ENCODE results near the gene STXBP5. TPM values are rescaled to one million over a fixed set of nuclear protein-coding genes. Genes with fewer than 3 reads are reported as not detected.

STXBP5 gene
- total RNA-seq, 4 donors from 2014 or later: 78.4 to 115 (median 90.7) TPM

DNA sequence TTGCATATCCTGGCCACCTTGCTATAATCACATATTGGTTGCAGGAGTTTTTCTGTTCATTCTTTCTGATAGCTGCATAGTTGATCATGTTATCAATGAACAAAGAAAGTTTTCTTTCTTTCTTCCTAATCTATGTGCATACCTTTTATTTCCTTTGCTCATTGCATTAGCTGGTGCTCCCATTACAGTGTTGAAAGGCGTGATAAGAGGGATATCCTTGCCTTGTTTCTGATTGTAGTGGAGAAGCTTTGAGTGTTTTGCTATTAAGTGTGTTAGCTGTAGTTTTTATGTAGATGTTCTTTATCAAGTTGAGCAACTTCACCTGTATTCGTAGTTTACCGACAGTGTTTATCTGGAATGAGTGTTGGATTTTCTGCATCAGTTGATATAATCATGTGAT is 14.6 kb downstream of the STXBP5 start:
- DNase-seq: no peak
- Histone ChIP-seq H3K27ac (no peak overlapping the region), H3K4me3 (no peak overlapping the region), H3K9me3 (no peaks in the 10 kb centered on the region), H3K27me3 (no peaks in the 10 kb centered on the region), H3K36me3 (peaks cover 0 to under 1% (median 0%) of the 10 kb centered on the region in 3 donors), H3K4me1 (peaks cover 0 to 18% (median 0%) of the 10 kb centered on the region in 4 donors)
- TF ChIP-seq POLR2A (IDR thresholded peaks at IDR 0.05): no peak
- TF ChIP-seq, protein P1, sequence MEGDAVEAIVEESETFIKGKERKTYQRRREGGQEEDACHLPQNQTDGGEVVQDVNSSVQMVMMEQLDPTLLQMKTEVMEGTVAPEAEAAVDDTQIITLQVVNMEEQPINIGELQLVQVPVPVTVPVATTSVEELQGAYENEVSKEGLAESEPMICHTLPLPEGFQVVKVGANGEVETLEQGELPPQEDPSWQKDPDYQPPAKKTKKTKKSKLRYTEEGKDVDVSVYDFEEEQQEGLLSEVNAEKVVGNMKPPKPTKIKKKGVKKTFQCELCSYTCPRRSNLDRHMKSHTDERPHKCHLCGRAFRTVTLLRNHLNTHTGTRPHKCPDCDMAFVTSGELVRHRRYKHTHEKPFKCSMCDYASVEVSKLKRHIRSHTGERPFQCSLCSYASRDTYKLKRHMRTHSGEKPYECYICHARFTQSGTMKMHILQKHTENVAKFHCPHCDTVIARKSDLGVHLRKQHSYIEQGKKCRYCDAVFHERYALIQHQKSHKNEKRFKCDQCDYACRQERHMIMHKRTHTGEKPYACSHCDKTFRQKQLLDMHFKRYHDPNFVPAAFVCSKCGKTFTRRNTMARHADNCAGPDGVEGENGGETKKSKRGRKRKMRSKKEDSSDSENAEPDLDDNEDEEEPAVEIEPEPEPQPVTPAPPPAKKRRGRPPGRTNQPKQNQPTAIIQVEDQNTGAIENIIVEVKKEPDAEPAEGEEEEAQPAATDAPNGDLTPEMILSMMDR (IDR thresholded peaks at IDR 0.05): no peak

DNA sequence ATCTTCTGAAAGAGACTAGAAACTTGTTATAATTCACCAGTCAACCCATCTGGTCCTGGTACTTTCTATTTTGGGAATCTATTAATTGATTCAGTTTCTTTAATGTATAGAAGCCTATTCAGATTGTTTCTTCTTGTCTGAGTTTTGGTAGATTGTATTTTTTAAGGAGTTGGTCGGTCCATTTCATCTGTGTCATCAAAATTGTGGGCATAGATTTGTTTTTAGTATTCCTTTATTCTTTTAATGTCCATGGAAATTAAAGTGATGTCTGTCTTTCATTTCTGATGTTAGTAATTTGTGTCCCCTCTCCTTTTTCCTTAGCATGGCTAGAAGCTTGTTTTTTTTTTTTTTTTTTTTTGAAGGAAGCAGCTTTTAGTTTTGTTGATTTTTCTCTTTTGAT is 15.2 kb downstream of the STXBP5 start:
- Histone ChIP-seq H3K4me3 (no peak overlapping the region), H3K4me1 (peaks cover 0 to 18% (median 0%) of the 10 kb centered on the region in 4 donors), H3K27me3 (no peaks in the 10 kb centered on the region), H3K9me3 (no peaks in the 10 kb centered on the region), H3K36me3 (peaks cover 0 to 6% (median 0%) of the 10 kb centered on the region in 3 donors), H3K27ac (no peak overlapping the region)
- TF ChIP-seq, protein P1 (IDR thresholded peaks at IDR 0.05): no peak
- no peak for TF ChIP-seq POLR2A (IDR thresholded peaks at IDR 0.05)
- DNase-seq: no peak

DNA sequence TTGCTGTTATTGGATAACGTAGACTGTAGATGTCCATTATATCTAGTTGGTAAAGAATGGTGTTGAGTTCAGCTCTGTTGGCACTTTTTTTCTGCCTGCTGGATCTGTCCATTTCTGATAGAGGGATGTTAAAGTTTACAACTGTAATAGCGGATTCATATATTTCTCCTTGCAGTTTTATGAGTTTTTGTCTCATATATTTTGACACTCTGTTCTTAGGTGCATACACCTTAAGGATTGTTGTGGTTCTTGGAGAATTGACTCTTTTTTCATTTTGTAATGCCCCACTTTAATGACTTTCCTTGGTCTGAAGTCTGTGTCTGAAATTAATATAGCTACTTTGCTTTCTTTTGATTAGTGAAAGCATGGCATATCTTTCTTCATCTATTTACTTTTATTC is 16.1 kb downstream of the STXBP5 start:
- no peak for TF ChIP-seq POLR2A (IDR thresholded peaks at IDR 0.05)
- TF ChIP-seq, protein P1 (IDR thresholded peaks at IDR 0.05): no peak
- Histone ChIP-seq H3K27me3 (no peaks in the 10 kb centered on the region), H3K27ac (no peak overlapping the region), H3K4me3 (no peak overlapping the region), H3K36me3 (peaks cover 0 to 6% (median 0%) of the 10 kb centered on the region in 3 donors), H3K4me1 (peaks cover 0 to 18% (median 0%) of the 10 kb centered on the region in 4 donors), H3K9me3 (no peaks in the 10 kb centered on the region)
- no peak for DNase-seq

DNA sequence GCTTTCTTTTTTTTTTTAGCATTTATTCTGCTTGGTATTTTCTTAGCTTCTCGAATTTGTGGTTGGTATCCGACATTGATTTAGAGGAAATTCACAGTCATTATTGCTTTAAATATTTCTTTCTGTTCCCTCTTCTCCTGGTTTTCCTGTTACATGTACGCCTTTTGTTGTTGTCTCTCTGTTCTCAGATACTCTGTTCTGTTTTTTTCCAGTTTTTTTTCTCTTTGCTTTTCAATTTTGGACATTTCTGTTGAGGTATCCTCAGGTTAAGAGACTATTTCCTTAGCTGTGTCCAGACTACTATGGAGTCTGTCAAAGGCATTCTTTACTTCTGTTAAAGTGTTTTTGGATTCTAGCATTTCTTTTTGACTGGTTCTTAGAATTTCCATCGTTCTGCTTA is 17.5 kb downstream of the STXBP5 start:
- Histone ChIP-seq H3K4me3 (no peak overlapping the region), H3K9me3 (no peaks in the 10 kb centered on the region), H3K36me3 (peaks cover 0 to 6% (median 0%) of the 10 kb centered on the region in 3 donors), H3K27ac (peak overlapping the region in 2 of 4 donors; percentile 17 to 32), H3K27me3 (no peaks in the 10 kb centered on the region), H3K4me1 (peaks cover 0 to 18% (median 0%) of the 10 kb centered on the region in 4 donors)
- TF ChIP-seq, protein P1 (IDR thresholded peaks at IDR 0.05): no peak
- TF ChIP-seq POLR2A (IDR thresholded peaks at IDR 0.05): no peak
- no peak for DNase-seq

DNA sequence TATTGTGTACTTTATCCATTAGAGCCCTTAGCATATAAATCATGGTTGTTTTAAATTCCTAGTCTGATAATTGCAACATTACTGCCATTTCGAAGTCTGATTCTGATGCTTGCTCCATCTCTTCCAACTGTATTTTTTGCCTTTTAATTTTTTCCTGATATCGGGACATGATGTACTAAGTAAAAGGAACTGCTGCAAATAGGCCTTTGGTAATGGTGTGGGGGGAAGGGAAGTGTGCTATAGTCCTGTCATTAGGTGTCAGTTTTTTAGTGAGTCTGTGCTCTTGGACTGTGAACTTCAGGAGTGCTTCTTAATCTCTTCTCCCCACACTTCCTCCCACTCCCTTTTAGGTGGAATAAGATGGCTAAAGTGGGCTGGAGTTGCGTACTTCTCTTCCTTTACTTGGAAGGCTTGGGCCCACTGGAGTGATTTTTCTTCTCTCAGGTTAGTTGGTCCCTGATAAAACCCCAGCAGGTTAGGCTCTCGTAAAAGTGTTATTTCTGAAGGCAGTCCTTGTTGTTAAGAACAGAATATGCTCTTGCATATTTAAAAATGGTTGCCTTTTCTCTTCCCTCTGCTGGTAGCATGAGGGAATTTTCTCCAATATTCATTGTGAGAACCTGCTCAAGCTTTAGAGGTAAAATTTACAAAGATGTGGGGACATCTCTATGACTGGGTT is 18.1 kb downstream of the STXBP5 start:
- no peak overlapping the region for H3K4me3 ChIP-seq
- peaks cover 0 to 6% (median 0%) of the 10 kb centered on the region in 3 donors for H3K36me3 ChIP-seq
- H3K9me3 ChIP-seq: no peaks in the 10 kb centered on the region
- H3K27ac ChIP-seq: peak overlapping the region in 2 of 4 donors; percentile 17 to 32
- DNase-seq: no peak
- no peak for TF ChIP-seq POLR2A (IDR thresholded peaks at IDR 0.05)
- TF ChIP-seq, protein P1 (IDR thresholded peaks at IDR 0.05): peak in 5 of 6 experiments; percentile 33 to 58 (median 53)
- H3K27me3 ChIP-seq: no peaks in the 10 kb centered on the region
- H3K4me1 ChIP-seq: peaks cover 0 to 18% (median 0%) of the 10 kb centered on the region in 4 donors
